GDM1 (cell line): ENCODE results near the gene CDKN2AIPNL.
"Not testable (repeated sequence)": the region's sequence is repeated elsewhere in the genome, so short reads cannot be mapped to it uniquely, and the experiment has no call there.

Experiments
- DNase-seq: peaks from one replicate; lab custom pipeline; 2025; lab: John Stamatoyannopoulos, UW

The CDKN2AIPNL gene

DNA sequence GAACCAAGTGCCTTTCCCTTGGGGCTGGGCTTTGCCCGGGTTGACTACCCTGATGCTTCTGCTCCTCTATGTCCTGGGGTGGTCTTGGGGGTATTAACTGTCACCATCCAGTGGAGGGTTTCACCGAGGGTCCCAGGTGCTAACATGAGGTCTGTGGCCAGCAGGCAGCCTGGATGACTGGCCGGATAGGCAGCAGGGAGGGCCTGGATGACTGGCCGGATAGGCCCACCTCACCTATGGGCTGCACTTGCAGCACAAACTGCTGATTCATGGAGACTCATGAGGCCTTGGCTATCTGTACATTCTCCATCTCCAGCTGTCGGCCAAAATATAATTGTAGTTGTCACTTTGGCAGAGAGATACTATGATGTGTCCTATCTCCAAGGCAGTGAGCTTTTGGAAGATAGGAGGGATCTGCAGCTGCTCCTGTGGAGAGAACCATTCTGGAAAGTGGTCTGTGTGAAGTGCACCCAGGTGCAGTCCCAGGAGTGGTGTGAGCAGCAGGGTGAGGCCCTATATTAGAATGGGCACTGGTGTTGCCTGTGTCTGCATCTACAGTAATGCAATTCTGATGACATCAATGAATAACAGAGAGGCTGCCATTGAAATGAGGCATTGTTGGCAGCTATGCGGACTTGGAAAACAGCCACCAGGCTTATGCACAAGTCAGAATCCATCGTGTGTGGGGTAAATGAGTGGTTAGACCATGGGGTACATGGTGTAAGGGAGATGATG lies 26.3 kb upstream of the CDKN2AIPNL start:
- no peak for DNase-seq

DNA sequence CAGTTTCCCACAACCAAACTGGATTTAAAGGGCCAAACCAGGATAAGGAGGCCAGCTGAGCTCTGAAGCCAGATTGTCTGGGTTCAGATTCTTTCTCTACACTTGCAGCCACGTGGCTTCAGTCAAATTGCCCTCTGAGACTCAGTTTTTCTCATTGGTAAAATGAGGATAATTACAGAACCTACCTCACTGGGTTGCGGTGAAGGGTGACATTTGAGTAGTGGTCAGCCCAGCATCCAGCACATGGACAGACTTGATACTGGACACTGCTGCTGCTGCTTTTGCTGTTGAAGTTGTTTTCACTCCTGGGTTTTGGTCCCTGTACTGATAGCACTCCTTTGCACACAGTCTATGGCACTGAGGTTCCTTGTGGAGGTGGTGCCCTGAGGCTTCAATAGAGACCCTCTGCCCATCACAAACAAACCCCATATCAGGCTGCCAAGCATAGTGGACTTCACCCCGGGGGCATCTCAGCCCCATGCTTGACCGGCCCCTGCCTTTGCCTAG lies 25.7 kb upstream of the CDKN2AIPNL start:
- no peak for DNase-seq

DNA sequence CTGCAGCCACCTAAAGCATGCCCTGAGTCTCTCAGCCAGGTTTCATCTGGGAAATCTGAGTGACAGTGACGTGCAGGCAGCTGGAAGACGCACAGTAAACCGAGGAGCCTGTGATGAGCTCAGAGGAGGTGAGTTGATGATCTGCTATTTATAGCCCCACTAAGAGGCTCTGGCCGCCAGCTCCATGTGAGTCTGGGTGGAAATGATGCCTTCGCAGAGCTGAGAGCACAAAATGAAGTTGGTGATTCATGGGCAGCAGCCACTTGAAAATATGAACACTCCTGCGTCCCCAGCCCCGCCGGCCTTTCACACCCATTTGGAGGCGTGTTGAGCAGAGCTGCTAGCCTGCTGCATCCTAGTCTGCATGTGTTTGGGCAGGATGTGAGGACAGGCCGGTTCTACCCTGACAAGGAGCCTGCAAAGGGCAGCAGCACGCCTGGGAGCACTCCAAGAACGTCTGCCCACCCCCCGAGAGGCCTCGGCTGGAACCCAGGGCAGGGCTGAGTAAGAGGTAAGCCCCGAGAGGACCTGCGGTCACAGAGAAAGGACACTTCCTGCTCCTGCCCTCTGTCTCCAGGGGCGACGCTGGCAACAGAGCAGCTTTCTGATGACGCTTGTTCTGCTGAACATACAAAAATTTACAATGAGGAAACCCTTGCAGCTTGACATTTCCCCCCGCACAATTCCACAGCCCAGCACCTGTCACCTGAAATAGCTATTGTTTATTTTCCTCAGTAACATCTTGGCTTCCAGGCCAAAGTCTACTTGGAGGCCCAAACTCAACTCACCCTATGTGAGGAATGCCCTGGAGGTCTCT lies 25.1 kb upstream of the CDKN2AIPNL start:
- no peak for DNase-seq

DNA sequence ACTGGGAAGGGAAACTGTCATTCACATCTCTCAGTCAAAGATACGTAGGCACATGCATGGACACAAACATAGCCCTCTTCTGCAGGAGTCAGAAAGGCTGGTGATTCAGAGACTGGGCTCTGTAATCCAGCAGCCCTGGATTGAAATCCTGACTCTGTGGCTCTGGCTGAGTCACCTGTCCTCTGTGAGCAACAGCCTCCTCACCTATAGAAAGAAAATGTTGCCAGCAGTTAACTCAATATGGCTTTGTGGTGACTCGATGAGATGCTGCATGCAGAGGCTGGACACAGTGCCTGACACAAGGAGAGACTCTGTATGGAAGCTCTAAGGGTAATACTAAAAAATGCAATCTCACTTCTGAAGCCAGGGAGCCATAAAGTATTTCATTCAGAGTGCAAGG lies 23.9 kb upstream of the CDKN2AIPNL start:
- no peak for DNase-seq

DNA sequence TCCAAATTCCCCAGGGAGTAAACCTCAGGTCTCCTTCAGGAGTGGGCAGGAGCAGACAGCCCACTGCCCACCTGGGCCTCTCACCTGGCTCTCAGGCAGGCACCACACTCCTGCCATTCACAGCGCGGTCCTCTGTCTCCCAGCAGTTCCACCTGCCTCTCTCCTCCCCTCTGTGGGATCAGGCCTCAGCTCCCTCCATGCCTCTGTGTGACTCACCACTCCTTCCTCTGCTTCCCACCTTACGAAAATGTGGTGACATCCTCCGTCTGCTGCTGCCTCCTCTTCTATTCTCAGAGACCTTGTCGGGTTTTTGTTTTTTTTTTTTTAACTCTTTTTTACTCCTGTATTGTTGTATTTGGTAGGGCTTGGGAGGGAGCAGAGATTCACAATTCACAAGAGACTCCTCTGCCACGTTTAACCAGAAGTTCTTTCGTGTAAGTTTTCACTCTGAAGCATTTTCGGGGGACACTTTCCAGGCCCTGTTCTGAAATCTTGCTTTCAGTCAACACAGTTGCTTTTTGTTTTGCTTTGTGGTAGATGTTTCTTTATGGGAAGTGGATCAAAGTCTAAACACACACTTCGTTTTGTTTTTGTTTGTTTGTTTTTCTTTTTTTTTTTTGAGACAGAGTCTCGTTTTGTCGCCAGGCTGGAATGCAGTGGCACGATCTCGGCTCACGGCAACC lies 21.1 kb upstream of the CDKN2AIPNL start:
- no peak for DNase-seq

DNA sequence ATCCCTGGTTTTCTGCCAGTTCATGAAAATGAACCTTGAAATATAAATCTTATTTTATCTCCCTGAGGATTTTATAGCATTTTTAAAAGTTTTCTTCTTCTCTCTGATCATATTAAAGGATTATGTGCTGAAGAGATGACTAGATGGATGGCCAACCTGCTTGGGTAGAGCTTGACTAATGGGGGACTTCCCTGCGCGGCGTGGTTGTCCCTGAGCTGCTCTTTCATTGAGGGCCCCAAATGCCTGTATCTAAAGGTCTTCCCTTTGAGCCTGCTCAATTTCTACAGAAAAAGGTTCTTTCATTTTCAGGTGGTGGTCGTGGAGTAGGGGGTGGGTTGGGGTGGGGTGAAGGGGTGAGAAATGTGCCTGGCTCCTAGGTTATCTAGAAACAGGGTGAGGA lies 20.5 kb upstream of the CDKN2AIPNL start:
- DNase-seq = no peak

DNA sequence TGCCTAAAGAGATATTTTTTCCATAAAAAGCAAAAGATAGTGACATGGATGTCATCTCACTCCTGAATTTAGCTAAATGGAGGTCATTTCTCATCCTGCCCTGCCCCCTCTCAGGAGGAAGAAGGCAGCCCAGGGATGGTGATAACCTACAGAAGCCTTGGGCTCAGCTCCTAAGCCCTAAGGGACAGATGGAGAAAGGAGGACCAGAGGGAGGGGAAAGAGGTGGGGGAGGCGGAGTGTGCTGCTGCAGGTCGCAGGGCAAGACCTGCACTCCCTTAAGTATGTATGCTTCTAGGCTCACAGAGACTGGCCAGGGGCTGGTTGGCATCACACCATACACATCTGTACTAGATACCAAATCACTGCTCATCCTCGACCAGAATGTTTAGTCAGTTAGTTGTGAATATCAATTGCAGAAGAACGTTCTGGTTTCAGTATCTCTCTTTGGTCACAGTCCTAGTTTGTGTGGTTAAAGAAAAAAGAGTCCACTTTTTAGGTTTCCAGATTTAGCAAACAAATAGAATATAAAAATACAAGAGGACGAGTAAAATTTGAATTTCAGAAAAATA lies 18.4 kb upstream of the CDKN2AIPNL start:
- no peak for DNase-seq

DNA sequence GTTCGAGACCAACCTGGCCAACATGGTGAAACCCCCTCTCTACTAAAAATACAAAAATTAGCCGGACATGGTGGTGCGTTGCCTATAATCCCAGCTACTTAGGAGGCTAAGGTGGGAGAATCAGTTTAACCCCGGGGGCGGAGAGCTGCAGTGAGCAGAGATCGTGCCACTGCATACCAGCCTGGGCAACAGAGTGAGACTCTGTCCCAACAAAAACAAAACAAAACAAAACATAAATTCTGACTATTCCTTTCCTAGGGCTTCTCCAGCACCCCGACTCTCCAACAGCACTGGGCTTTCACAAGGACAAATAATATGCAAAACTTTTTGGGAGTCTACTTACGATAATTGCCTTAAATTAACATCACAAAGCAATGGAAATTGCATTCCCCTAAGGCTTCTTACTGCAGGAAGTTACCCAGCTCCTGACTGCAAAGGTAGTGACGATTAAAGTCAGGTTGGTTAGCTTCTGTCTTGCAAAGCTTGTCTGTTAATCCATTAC lies 15.9 kb upstream of the CDKN2AIPNL start:
- DNase-seq = no peak

DNA sequence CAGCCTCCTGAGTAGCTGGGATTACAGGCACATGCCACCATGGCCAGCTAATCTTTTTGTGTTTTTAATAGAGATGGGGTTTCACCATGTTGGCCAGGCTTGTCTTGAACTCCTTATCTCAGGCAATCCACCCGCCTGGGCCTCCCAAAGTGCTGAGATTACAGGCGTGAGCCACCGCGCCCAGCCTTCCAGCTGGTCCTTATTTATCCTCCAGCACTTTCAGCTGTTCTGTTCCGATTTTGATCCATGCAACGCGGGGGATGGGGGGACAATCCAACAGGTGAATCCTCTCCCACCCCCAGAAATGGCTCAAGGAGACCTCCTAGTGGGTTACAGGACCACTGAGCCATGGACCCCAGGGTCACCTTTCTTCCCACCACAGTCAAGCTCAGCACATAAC lies 14.7 kb upstream of the CDKN2AIPNL start:
- DNase-seq = no peak

DNA sequence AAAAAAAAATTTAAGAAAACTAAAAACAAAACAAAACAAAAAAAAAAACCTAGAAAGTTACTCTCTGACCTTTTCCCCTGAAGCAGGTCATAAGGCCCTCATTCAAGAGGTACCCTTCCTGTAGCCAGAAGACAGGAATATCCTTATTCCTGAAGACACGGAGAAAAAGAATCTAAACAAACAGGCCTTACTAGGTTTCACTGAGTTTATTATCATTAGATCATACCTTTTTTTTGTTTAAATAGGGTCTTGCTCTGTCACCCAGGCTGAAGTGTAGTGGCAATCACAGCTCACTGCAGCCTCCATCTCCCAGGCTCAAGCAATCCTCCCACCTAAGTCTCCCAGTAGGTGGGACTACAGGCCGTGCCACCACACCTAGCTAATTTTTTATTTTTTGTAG lies 11.7 kb upstream of the CDKN2AIPNL start:
- no peak for DNase-seq

DNA sequence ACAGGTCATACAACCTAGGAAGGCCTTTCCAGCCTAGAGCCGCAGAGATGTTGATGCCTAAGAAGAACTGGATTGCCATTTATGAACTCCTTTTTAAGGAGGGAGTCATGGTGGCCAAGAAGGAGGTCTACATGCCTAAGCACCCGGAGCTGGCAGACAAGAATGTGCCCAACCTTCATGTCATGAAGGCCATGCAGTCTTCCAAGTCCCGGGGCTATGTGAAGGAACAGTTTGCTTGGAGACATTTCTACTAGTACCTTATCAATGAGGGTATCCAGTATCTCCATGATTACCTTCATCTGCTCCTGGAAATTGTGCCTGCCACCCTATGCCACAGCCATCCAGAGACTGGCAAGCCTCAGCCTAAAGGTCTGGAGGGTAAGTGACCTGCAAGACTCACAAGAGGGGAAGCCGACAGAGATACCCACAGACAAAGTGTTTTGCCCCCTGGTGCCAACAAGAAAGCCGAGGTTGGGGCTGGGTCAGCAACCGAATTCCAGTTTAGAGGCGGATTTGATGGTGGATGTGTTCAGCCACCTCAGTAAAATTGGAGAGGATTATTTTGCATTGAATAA lies 11.2 kb upstream of the CDKN2AIPNL start:
- no peak for DNase-seq

DNA sequence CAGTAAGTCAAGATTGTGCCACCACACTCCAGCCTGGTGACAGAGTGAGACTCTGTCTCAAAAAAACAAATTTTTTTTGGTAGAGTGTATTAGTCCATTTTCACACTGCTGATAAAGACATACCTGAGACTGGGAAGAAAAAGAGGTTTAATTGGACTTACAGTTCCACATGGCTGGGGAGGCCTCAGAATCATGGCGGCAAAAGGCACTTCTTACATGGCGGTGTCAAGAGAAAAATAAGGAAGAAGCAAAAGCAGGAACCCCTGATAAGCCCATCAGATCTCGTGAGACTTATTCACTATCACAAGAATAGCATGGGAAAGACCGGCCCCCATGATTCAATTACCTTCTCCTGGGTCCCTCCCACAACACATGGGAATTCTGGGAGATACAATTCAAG lies 9.4 kb upstream of the CDKN2AIPNL start:
- DNase-seq = not testable (repeated sequence)

DNA sequence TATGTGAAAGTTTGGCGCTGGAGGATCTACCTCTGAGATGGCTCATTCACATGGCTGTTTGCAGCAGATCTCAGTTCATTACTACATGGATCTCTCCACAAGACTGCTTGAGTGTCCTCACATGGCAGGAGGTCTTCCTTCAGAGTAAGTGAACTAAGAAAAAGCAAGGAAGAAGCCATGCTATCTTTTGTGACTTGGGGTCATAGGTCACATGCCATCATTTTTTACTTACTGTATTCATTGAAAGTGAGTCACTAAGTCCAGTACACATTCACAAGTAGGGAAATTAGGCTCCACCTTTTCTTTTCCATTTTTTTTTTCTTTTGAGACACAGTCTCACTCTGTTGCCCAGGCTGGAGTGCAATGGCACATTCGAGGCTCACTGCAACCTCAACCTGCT lies 8.7 kb upstream of the CDKN2AIPNL start:
- DNase-seq = no peak

DNA sequence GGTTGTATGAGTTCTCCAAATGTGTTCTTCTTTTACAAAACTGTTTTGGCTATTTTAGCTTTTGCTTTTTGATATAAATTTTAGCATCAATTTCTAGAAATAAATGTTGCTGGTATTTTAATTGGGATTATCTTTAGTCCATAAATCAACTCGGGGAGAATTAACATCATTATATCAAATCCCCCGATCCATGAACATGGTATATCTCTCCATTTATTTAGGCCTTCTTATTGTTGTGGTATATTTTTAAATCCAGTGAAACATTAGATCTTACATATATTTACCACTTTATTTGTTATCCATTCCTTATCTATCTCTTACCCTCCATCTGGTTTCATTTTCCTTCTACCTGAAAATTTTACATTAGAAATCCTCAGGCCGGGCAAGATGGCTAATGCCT lies 7.3 kb upstream of the CDKN2AIPNL start:
- no peak for DNase-seq

DNA sequence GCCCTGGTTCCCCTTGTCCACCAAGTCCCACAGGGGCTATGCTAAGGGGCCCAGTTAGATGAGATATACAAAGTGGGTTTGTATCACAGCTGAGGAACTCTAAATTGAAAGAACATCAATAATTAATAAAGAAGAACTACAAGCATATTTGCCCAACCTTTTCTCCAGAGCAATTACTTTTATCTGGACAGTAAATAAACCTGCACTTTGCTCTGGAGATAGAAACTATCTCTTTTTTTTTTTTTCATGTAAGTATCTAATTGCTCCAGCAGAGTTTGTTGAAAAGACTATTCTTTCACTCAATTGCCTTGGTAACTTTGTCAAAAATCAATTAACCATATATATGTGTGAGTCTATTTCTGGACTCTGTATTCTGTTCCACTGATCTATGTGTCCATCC lies 6.0 kb upstream of the CDKN2AIPNL start:
- DNase-seq = no peak

DNA sequence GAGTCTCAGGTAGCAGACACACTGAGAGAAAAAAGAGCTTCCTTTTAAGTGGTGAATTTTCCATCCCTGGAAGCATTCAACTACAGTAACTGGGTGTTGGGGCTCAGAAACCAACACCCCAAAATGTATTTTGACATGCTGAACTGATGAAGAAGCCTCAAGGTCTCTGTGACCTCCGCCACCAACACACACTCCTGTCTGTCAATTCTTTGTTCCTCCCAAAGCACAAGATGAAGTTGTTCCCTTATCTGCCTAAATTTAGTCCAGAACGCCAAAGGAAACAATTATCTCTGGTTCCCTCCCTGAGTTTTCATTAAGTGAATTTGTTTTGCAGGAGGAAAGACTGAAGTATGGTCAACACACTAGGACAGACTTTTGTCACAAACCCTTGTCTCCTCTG lies 1.4 kb upstream of the CDKN2AIPNL start:
- DNase-seq = no peak

DNA sequence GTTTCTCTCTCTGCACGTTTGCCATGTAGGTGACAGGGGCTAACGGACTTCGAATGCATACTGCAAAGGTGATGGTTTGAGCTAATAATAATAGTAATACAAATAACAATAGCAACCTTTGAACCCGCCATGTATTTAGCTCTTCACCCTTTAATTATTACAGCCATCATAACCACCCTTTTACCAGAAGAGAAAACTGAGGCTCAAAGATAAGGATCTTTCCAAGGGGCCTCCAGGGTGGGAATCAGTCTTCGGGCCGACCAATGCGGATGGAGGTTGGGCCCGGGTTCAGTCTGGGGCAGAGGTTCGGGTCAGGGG lies 494 bp downstream of the CDKN2AIPNL start:
- no peak for DNase-seq

DNA sequence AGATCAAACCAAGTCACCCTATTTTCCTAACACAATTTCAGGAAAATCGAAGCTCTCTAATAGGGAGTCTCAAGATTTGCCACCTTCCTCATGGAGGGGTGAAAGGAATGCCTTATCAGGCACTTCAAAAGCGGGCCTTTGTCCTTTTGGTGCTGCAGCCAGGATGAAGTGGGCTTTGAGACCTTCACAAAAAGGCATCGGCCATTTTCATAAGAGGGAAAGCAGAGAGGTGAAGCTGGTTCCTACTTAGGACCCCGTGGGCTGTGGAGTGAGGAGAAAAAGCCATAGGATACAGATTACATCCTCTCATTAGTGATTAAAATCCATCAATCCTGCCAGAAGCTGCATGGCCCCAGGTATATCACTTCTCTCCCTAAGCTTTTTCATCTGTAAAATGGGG lies 859 bp downstream of the CDKN2AIPNL start:
- DNase-seq = no peak

DNA sequence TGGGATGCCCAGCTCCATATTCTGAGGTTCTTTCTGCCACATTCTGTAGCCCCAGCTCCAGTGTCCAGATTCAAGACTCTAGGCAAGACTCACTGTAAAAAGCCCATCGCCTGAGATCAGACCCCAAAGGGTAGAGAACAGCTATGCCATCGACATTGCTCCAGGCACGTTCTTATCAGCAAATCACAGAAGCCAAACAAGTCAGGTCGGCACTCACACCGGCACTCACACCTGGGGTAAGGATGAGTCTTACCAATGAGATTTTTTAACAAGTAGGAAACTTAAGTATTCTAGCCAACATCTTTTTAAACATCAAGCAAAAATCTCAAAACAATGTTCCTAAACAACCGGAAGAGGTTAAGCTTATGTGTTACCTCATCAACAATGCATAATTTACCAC lies 2.4 kb downstream of the CDKN2AIPNL start:
- DNase-seq = no peak

DNA sequence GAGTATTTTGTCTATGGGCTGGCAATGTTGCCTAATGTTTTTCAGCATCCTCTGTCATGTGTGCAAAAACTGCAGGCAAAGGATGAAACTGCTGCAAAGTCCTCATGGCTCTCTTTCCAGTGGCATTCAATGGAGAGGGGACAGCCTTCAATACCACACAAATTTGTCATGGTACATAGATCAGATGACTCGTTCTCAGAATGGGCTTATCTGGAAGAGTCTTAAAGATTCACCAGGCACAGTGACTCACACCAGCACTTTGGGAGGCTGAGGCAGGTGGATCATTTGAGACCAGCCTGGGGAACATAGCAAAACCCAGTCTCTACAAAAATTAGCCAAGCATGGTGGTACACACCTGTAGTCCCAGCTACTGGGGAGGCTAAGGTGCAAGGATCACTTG lies 5.3 kb downstream of the CDKN2AIPNL start:
- no peak for DNase-seq

DNA sequence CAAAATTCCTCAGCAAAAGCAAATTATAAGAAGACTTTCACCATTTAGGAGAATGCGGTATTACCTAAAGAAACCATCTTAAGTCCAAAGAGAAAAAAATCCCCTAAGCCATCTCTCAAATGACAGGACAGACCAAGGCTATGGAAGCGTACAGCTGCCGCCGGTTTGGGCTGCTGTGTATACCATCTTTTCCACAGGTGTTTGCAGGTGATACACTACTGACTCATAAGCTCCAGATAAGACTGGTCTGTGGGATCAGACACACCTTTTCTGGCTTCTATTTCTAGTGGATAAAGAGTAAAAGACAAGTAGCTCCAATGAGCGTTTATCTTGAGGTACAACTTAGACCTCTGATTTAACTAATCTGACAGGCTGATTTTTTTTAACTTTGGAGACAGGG lies 7.7 kb downstream of the CDKN2AIPNL start:
- DNase-seq = no peak

DNA sequence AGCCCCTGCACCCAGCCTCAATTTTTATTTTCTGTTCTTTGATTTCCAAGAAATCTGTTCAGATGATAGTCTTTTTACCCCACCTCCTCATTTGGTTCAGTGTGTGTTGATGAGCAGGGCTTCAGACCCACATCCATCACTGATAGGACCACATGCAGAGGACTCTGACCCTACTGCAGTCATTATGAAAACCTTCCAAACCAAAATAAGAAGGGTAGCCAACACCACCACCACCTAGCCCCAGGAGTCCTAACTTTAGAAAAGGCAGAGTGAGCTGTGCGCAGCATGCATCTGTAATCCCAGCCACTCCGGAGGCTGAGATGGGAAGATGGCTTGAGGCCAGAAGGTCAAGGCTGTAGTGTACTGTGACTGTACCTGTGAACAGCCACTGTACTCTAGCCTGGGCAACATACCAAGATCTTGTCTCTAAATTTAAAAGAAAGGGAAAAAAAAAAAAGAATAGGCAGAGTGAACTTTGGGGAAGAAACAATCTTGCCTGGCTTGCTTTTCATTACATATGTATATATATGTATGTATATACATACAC lies 13.0 kb downstream of the CDKN2AIPNL start:
- no peak for DNase-seq
